GM12891 (cell line): Measurements from ENCODE around the gene PAPPA2.

Experiments used
- DNase-seq: peaks from one replicate; pipeline ENCODE4 v3.0.0; 2011; ENCODE audit warnings: low spot score; ENCODE audit not compliant: insufficient read length
- FAIRE-seq: peaks from 2 replicates; lab custom pipeline; 2011; peaks lifted over from hg19 to GRCh38; lab: Jason Lieb, UNC
- PAX5 ChIP-seq: IDR thresholded peaks from 2 replicates; pipeline ENCODE4 v1.6.1; 2011; ENCODE audit warnings: low read length, moderate library complexity, mild to moderate bottlenecking; ENCODE audit not compliant: insufficient read depth, severe bottlenecking
- POLR2A ChIP-seq: IDR thresholded peaks from 2 replicates; pipeline ENCODE4 v1.6.1; 2011; ENCODE audit warnings: low read depth, low read length, control low read depth
- POLR2AphosphoS5 ChIP-seq: IDR thresholded peaks from 2 replicates; pipeline ENCODE4 v1.6.1; 2011; ENCODE audit warnings: low read depth, low read length, control low read depth
- POU2F2 ChIP-seq: IDR thresholded peaks from 2 replicates; pipeline ENCODE4 v1.6.1; 2011; ENCODE audit warnings: low read depth, mild to moderate bottlenecking, control low read depth, low read length, moderate library complexity
- SPI1 ChIP-seq: IDR thresholded peaks from 2 replicates; pipeline ENCODE4 v1.6.1; 2011; ENCODE audit warnings: low read depth, low read length, control low read depth
- TAF1 ChIP-seq: IDR thresholded peaks from 2 replicates; pipeline ENCODE4 v1.6.1; 2011; ENCODE audit warnings: low read depth, low read length, control low read depth

The PAPPA2 gene

GRCh38 chr1:176773038-176773437 lies 310.1 kb downstream of the PAPPA2 start:
- FAIRE-seq (no peak), DNase-seq (no peak)
- no peak for TF ChIP-seq SPI1
- TF ChIP-seq POLR2A = no peak
- TF ChIP-seq POLR2AphosphoS5 = no peak
- TF ChIP-seq PAX5 = no peak
- no peak for TF ChIP-seq POU2F2
- no peak for TF ChIP-seq TAF1

DNA sequence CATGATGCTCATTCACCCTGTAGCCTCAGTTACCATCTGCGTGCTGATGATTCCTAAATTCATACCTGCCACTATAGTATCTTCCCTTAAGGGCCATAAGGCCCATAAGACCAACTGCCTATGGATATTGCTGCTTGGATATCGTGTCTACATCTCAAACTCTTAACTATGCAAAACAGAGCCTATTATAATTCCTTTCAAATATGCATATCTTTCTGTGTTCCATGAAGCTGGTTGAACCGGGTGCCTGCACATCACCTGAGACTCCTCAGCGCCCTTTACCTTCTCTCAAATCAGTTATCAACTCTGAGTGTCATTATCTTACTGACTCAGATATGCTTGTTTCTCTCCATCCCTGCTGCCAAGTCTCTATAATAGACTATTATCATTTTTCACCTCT lies 311.2 kb downstream of the PAPPA2 start:
- no peak for DNase-seq
- no peak for TF ChIP-seq POU2F2
- no peak for TF ChIP-seq POLR2AphosphoS5
- no peak for TF ChIP-seq POLR2A
- no peak for TF ChIP-seq TAF1
- FAIRE-seq = no peak

- no peak for FAIRE-seq
- DNase-seq = no peak
- TF ChIP-seq PAX5 = no peak
- no peak for TF ChIP-seq POLR2AphosphoS5
- TF ChIP-seq TAF1 = no peak
- TF ChIP-seq POLR2A = no peak
- no peak for TF ChIP-seq SPI1
- TF ChIP-seq POU2F2 = no peak
Measured at GRCh38 chr1:176775378-176775777, 312.4 kb downstream of the PAPPA2 start.

DNA sequence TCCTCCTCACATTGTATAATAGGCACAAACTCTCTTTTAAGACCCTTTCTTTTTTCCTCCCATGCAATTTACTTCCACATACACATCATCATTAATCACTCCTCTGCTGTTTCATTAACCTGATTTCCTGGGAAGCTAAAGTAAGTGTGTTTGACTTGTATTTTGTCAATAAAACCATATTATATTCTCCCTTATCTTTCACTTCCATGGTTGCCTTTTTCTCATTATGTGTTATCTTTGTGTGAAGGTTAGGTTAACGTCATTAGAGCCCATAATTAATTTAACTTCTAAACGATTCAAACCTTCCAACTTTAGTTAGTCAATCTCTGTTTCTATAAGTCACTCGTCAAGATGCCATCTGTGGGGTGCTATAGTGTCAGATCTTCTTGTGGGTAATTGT lies 313.0 kb downstream of the PAPPA2 start:
- no peak for DNase-seq
- TF ChIP-seq POU2F2 (no peak), POLR2A (no peak), POLR2AphosphoS5 (no peak), PAX5 (no peak), TAF1 (no peak), SPI1 (no peak)
- no peak for FAIRE-seq

GRCh38 chr1:176778056-176778455 lies 315.1 kb downstream of the PAPPA2 start:
- DNase-seq (no peak), FAIRE-seq (no peak)
- no peak for TF ChIP-seq POLR2A
- TF ChIP-seq SPI1 = no peak
- TF ChIP-seq PAX5 = no peak
- TF ChIP-seq POLR2AphosphoS5 = no peak
- no peak for TF ChIP-seq TAF1
- no peak for TF ChIP-seq POU2F2

- DNase-seq (no peak), FAIRE-seq (no peak)
- TF ChIP-seq POLR2A = no peak
- no peak for TF ChIP-seq PAX5
- no peak for TF ChIP-seq POLR2AphosphoS5
- no peak for TF ChIP-seq SPI1
- TF ChIP-seq POU2F2 = no peak
- no peak for TF ChIP-seq TAF1
Measured at GRCh38 chr1:176779992-176780328, 317.0 kb downstream of the PAPPA2 start.

DNA sequence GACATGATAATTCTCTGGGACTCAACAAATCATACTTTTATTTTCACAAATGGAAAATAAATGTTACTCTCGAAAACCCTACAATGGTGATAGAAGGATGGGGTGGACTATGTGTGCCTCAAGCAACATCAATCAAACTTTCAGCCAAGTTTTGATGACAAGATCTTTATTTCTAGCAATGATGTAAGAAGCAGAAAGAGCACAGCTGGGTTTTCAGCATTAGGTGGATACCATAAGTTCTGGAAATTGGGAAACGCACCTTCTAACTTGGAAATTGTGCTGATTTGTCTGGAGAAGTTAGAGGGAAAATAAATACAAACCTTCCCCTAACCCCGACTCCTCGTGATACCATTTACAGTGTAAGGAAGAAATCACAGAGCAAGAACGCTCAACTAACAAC lies 320.3 kb downstream of the PAPPA2 start:
- TF ChIP-seq PAX5 = no peak
- TF ChIP-seq SPI1 = no peak
- FAIRE-seq = no peak

GRCh38 chr1:176785056-176785455 lies 322.1 kb downstream of the PAPPA2 start:
- DNase-seq (no peak), FAIRE-seq (no peak)
- TF ChIP-seq PAX5 (no peak), POLR2AphosphoS5 (no peak), TAF1 (no peak), POU2F2 (no peak), POLR2A (no peak), SPI1 (no peak)

More for the DNA sequence above, 320.3 kb downstream of the PAPPA2 start:
- DNase-seq = no peak

- DNase-seq = no peak
Measured at GRCh38 chr1:176785791-176786190, 322.8 kb downstream of the PAPPA2 start.

GRCh38 chr1:176786274-176786673 lies 323.3 kb downstream of the PAPPA2 start:
- no peak for TF ChIP-seq TAF1
- no peak for TF ChIP-seq POU2F2
- no peak for TF ChIP-seq PAX5
- no peak for TF ChIP-seq POLR2A
- no peak for TF ChIP-seq SPI1
- no peak for TF ChIP-seq POLR2AphosphoS5
- DNase-seq (no peak), FAIRE-seq (no peak)

More at GRCh38 chr1:176785791-176786190, 322.8 kb downstream of the PAPPA2 start:
- no peak for FAIRE-seq
- TF ChIP-seq SPI1 (no peak), TAF1 (no peak), POU2F2 (no peak), PAX5 (no peak), POLR2AphosphoS5 (no peak), POLR2A (no peak)

GRCh38 chr1:176789571-176790090 lies 326.7 kb downstream of the PAPPA2 start:
- FAIRE-seq = no peak
- DNase-seq = no peak
- TF ChIP-seq SPI1 (no peak), POU2F2 (no peak), TAF1 (no peak), POLR2AphosphoS5 (no peak), POLR2A (no peak), PAX5 (no peak)
